ENCODE measurements around the gene CCDC157. TPM values are rescaled to one million over a fixed set of nuclear protein-coding genes. Genes with fewer than 3 reads are reported as not detected.

Gene CCDC157
- total and polyA plus RNA-seq, 10 of the 15 experiments (the other 5 are each of a cell fraction or from before 2014, with no cell fraction given), result 0.10 to 2.8 (median 1.2) TPM

- TF ChIP-seq ZNF687 (IDR thresholded peaks at IDR 0.05) (peak; percentile 92), IKZF2 (IDR thresholded peaks at IDR 0.05) (peak in 1 of 2 experiments; percentile 27; a peak in 2 of 4 replicates), GATAD2B (conservative IDR thresholded peaks at IDR 0.05; ENCODE audit: low read depth) (no peak), SMARCA5 (IDR thresholded peaks at IDR 0.05) (peak; percentile 34; the same call in 1 of the 2 replicates), WRNIP1 (IDR thresholded peaks at IDR 0.05; ENCODE audit: borderline replicate concordance, low read depth, low read length) (0 out of 2 replicates have a peak, but pooled peaks have one; percentile 42), YY1 (IDR thresholded peaks at IDR 0.05; ENCODE audit: low read depth, low read length) (peak; percentile 70), IRF5 (IDR thresholded peaks at IDR 0.05; ENCODE audit: borderline replicate concordance) (no peak), NBN (IDR thresholded peaks at IDR 0.05) (0 out of 2 replicates have a peak, but pooled peaks have one; percentile 43), SPI1 (IDR thresholded peaks at IDR 0.05; ENCODE audit: borderline replicate concordance, insufficient read depth, low read depth, low read length) (peak; percentile 81), RUNX3 (IDR thresholded peaks at IDR 0.05; ENCODE audit: low read length) (peak; percentile 89), CREB1 (IDR thresholded peaks at IDR 0.05; ENCODE audit: low read depth) (peak; percentile 38; the same call in 1 of the 2 replicates), BCL11A (IDR thresholded peaks at IDR 0.05; ENCODE audit: low read depth, low read length) (0 out of 2 replicates have a peak, but pooled peaks have one; percentile 27), MLLT1 (IDR thresholded peaks at IDR 0.05) (peak; percentile 64), ZBED1 (IDR thresholded peaks at IDR 0.05; ENCODE audit: borderline replicate concordance) (0 out of 2 replicates have a peak, but pooled peaks have one; percentile 44), ZNF592 (IDR thresholded peaks at IDR 0.05) (0 out of 2 replicates have a peak, but pooled peaks have one; percentile 75), MEF2B (IDR thresholded peaks at IDR 0.05; ENCODE audit: partially characterized antibody, poor library complexity, severe bottlenecking) (peak; percentile 53), SIN3A (IDR thresholded peaks at IDR 0.05; ENCODE audit: low read depth, low read length) (0 out of 2 replicates have a peak, but pooled peaks have one; percentile 21), MAX (IDR thresholded peaks at IDR 0.05; ENCODE audit: low read depth, low read length) (0 out of 2 replicates have a peak, but pooled peaks have one; percentile 34)
These were observed 46.7 kb upstream of the CCDC157 start (continued) for GRCh38 chr22:30309951-30310741.
